CD4-positive, alpha-beta T cell treated with Interleukin-1 beta for 1 hour (primary cell): ENCODE measurements around the gene C1orf105.

Experiments
- DNase-seq, 2 donors: peaks; one replicate each; pipeline ENCODE4 v3.0.0-alpha.2; 2020 to 2022

The C1orf105 gene

GRCh38 chr1:172397633-172398032 lies 22.9 kb upstream of the C1orf105 start:
- no peak for DNase-seq

GRCh38 chr1:172398193-172398592 lies 22.3 kb upstream of the C1orf105 start:
- no peak for DNase-seq

GRCh38 chr1:172398970-172399755 lies 21.3 kb upstream of the C1orf105 start:
- DNase-seq = peak in 1 of 2 donors; percentile 47

DNA sequence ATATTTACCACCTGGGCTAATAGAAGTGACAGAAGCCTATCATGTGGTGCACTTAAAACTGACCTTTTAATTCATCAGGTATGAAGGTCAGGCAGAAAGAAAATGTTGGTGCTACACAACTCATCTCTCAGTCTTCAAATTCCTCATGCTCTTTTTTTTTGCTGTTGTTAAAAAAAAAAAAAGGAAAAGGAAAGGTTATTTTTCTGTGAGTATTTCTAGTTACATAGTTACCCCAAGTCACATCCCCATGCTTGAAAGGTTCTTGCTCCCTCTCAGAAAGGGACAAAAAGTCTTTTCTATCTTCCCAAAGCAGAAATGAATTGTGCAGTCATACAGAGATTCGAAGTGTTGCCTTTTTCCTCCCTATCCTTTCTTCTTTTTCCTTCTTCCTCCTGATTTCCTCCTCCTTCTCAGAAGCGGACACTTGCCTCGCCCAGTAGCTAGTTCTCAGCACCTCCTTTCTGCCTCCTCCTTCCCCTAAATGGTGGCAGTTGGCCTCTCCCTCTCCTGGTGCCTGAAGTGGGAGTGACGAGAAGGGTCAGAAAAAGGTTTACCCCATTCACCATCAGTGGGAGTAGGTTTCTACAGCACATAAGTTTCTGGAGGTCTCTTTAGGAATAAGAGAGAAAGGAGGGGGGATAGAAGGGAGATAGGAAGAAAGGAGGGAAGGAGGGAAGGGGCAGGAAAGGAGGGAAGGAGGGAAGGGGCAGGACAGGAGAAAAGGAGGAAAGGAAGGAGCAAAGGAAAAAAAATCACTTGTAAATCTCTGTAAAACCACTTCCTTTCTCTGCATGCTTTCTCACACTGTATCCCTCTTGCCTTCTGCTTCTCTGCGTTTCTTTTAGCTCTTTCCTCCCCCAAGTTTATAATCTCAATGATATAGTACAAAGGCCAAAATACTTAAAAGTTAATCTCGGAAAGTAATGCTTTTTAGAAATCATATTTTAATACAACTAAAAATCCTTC lies 20.4 kb upstream of the C1orf105 start:
- no peak for DNase-seq

- no peak for DNase-seq
Observed at GRCh38 chr1:172400722-172401105, 19.8 kb upstream of the C1orf105 start.

DNA sequence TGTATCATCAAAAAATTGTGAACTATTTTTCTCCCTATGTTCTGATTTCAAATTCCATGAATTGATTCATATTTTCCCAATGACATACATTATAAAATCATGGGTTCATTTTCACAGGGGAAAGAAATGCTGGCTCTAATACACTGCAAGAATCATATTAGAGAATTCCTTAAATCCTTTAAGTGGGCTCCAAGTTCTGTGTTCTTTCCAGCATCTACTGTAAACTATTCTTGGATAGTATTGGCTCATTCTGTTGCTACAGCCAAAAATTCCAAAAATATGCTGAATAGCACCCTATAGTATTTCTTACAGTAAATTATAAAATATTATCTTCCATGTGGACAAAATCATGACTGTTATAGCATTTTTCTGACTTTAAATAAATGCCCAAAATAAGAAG lies 19.0 kb upstream of the C1orf105 start:
- no peak for DNase-seq

DNA sequence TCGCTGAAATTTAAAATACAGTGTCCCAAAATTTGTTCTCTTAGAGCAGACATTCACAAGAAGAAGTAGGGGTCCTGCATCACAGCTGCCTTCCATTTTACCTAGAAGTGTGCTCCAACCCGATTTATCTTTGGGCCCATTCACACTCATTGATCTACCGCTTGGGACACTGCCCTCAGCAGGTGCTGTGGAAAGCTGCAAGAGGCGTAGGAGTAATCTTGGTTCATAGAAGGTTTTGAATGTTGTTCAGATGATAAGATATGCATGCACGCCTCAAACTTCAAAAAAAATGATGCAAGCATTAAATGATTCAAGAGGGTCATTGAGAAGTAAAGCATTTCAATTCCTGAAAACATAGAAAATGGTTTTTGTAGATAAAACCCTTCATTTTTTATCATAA lies 18.6 kb upstream of the C1orf105 start:
- no peak for DNase-seq

DNA sequence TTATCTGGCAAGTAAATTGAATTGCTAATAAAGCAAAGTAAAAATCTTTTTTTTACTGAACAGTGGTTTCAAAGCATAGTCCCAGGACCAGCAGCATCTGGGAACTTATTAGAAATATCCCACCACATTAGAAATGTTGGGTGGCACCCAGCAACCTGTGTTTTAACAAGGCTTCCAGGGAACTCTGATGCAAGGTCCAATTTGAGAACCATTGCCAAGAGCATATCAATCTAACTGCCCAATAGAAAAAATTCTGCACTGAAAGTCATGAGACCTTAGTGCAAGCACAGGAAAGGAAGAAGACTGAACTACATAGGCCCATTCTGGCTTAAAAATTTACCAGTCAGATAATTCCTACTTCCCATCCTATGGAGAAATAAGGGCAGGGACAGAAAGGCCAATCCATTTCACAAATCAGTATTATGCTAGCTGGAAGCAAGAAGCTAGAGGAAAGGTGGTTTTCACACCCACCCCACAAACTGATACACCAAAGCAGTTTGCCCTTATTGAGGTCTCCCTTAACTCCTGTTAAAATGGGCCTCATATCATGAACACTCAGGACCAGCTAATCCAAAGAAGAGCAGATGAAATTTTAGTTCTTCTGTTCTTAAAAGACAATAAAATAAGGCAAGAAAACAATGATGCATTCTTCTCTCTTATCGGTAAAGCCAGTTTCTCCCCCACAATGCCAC lies 17.5 kb upstream of the C1orf105 start:
- no peak for DNase-seq

DNA sequence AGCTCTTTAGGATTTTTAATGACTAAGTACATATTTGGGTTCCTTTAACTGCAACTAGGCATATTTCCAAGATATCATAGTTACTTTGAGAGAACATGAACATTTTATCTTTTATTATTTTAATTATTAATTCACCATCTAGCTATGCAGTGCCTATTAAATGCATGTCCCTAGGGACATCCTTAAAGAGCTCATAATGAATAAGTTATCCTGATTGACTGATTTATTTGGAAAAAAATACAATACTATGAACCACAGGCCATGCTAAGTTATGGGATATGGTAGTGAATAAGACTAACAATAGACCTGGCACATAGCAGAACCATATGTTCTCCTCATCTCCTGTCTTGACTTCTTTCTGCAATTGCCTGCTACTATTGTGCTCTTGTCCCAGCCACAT lies 16.4 kb upstream of the C1orf105 start:
- DNase-seq = no peak

GRCh38 chr1:172405912-172406311 lies 14.6 kb upstream of the C1orf105 start:
- DNase-seq = no peak

- no peak for DNase-seq
Observed at GRCh38 chr1:172406968-172407367, 13.5 kb upstream of the C1orf105 start.

GRCh38 chr1:172408958-172409357 lies 11.5 kb upstream of the C1orf105 start:
- no peak for DNase-seq

GRCh38 chr1:172410027-172410426 lies 10.5 kb upstream of the C1orf105 start:
- DNase-seq = no peak

DNA sequence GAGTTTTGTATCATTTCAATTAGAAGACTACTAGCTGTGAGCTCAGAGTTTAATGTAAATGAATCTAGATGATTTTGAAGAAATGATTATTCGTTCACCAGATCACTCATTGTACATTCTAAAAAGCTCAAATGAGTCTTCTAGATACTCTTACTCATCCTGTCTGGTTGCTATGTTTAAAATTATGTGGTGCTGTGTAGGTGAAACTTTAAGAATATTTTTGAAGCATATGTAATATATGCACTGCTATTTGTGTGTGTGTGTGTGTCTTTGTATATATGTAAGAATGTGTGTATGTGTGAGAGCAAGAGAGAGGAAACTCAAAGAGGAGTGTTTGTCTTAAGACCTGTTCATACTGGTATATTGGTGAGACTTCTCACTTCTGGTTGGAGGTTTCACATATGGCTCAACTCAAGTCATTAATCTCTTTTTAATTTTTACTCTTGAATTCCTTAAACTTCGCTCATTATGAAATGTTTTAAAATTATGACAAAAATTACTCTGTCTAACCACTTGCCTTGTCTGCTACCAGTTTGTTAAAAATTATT lies 8.6 kb upstream of the C1orf105 start:
- no peak for DNase-seq

GRCh38 chr1:172414331-172414730 lies 6.2 kb upstream of the C1orf105 start:
- DNase-seq = no peak

DNA sequence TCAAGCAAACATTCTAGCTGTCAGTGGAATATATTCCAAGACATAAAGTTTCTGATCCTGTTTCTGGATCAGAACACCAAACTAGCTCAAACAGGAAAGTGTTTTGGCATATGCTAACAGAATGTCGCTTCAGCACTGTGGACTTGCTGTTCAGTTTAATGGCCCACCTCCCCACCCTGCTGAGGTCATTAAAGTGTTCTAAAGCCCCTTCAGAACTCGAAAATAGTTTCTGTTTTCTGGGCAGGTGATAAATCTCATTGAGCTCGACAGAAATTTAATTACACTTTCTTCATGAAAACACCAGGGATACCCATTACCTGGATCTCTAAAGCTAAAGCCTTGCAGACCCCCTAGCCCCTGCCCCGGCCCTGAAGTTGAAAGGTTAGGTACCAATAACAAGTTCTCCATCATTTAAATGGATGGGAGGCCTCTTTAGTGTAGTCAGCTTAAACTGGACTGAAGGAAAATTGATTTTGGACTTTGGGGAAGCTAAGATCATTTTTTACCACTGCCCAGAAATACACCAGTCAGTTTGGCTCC lies 3.9 kb upstream of the C1orf105 start:
- DNase-seq = no peak

- DNase-seq = no peak
Observed at GRCh38 chr1:172417557-172417956, 2.9 kb upstream of the C1orf105 start.

DNA sequence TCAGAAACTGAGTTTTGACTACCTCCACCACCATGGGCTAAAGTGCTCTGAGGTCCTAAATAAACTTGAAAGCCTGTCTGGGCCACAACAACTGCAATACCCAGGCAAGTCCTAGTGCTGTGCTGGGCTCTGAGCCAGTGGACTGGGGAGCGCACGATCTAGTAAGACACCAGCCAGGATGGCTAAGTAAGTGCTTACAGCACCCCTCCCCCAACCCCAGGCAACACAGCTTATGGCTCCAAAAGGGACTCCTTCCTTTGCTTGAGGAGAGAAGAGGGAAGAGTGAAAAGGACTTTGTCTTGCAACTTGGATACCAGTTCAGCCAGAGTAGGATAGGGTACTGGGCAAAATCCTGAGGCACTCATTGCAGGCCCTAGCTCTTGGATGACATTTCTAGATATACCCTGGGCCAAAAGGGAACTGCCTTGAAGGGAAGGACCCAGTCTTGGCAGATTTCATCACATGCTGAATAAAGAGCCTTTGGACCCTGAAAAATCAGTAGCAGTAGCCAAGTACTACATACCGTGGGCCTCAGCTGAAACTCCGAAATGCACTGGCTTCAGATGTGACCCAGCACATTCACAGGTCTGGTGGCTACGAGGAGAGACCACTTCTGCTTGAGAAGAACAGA lies 1.6 kb downstream of the C1orf105 start:
- no peak for DNase-seq

GRCh38 chr1:172423336-172423735 lies 2.9 kb downstream of the C1orf105 start:
- no peak for DNase-seq

DNA sequence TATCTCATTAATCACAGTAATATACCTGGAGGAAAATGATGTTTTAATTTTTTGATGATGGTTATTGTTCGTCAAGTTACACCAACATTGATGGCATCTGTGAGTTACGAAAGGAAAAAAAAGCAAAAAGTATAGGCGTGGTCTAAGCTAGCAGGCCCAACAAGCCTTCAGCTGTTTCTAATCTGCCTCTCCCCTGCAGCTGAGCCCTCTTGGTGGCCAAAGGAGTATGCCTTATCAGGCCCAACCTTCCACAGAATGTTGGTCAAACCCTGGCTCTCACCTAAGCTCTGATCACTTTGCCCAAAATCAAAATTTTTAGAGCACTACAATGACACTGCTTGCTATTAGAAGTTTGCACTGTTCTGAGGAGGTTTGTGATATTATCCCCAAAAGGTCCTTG lies 4.9 kb downstream of the C1orf105 start:
- DNase-seq = no peak

DNA sequence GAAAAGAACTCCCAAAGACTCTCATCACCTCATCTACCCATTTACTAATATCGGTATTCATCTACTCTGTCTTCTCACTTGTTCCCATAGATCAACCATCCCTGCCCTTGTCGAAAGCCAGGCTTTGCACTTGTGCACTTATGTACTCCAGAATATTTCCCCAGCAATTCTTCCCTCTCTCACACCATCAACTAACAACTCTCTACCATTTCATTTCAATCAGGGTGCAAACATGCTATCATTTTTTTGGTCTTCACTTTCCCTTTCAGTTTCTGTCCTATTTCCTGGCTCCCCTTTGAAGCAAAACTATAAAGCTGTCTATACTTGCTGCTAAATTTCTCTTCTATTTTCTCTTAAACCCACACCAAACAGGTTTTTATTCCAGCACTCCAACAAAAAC lies 6.7 kb downstream of the C1orf105 start:
- DNase-seq = no peak
